A549 (cell line): Measurements from ENCODE around the gene RAP1GAP2. TPM values are rescaled to one million over a fixed set of nuclear protein-coding genes. Genes with fewer than 3 reads are reported as not detected.

Source experiments
- ATAC-seq, 2 experiments: fragments of 200-7000 bp in 1 of 2; fragments of >200 bp in 1 of 2; cut with Nextera tagmentation in 1 of 2; cut with Tn5 transposase in 1 of 2; 3 replicates each; pipeline versions ENCODE4 v1.8.0 to v1.9.1; 2018 to 2020; ENCODE audit warnings: mild to moderate bottlenecking in 1 of 2, moderate library complexity in 1 of 2
- CTCF ChIA-PET: fragments of 300-600 bp; sonication (Branson Sonifier 250); formaldehyde crosslinking; extraction: SDS; loops from one replicate; lab custom pipeline; 2021; ENCODE audit warnings: antibody characterized with exemption, inconsistent platforms; lab: Yijun Ruan, JAX
- POLR2A ChIA-PET: fragments of 350-600 bp; formaldehyde crosslinking; extraction: SDS; loops from one replicate; lab custom pipeline; 2021; ENCODE audit warnings: antibody characterized with exemption, inconsistent platforms; lab: Yijun Ruan, JAX
- DNase-seq, 2 experiments: peaks; one replicate each; pipeline versions ENCODE4 v3.0.0 to v3.0.0-alpha.2; 2011 to 2016; ENCODE audit warnings: low read depth in 1 of 2, low spot score in 1 of 2
- FAIRE-seq: peaks from 2 replicates; lab custom pipeline; 2011; peaks lifted over from hg19 to GRCh38; lab: Jason Lieb, UNC
- H3K27ac ChIP-seq, 2 experiments: fragments of >200 bp; sonication (Bioruptor Twin); formaldehyde crosslinking; 3 replicates each; pipeline ENCODE4 v1.5.1; 2016 to 2017
- H3K4me1 ChIP-seq: fragments of >200 bp; sonication (Bioruptor Twin); formaldehyde crosslinking; 3 replicates; pipeline ENCODE4 v1.6.1; 2016
- H3K4me2 ChIP-seq: fragments of >200 bp; sonication (Bioruptor Twin); formaldehyde crosslinking; 3 replicates; pipeline ENCODE4 v1.6.1; 2016
- H3K4me3 ChIP-seq: fragments of >200 bp; sonication (Bioruptor Twin); formaldehyde crosslinking; 3 replicates; pipeline ENCODE4 v1.5.1; 2016
- H3K9me3 ChIP-seq: fragments of >200 bp; sonication (Bioruptor Twin); formaldehyde crosslinking; 3 replicates; pipeline ENCODE4 v1.6.1; 2016
- BHLHE40 ChIP-seq: IDR thresholded peaks from 2 replicates; pipeline ENCODE4 v1.6.1; 2012; ENCODE audit warnings: low read depth, low read length, inconsistent platforms
- EHMT2 ChIP-seq: fragments of 200-600 bp; sonication (generic); IDR thresholded peaks from 2 replicates; pipeline ENCODE4 v1.6.1; 2016; ENCODE audit warnings: antibody characterized with exemption, low read depth, mild to moderate bottlenecking, moderate library complexity
- EP300 ChIP-seq, 2 experiments: fragments of >200 bp; sonication (Bioruptor Twin); formaldehyde crosslinking; IDR thresholded peaks; 2 replicates in 1 of 2; 3 replicates in 1 of 2; pipeline ENCODE4 v1.6.1; 2016 to 2017
- FOSB ChIP-seq: fragments of 250-450 bp; sonication (Bioruptor Pico); IDR thresholded peaks from 2 replicates; pipeline ENCODE4 v1.5.0; 2020; ENCODE audit warnings: mild to moderate bottlenecking, moderate library complexity
- FOSL2 ChIP-seq, 2 experiments: fragments of 450-650 bp in 1 of 2; fragments of >200 bp in 1 of 2; sonication (Bioruptor Twin) in 1 of 2; formaldehyde crosslinking; IDR thresholded peaks; 2 replicates each; pipeline versions ENCODE4 v1.5.0 to v1.6.1; 2016 to 2020; ENCODE audit warnings: mild to moderate bottlenecking in 1 of 2, moderate library complexity in 1 of 2
- GATA3 ChIP-seq: IDR thresholded peaks from 2 replicates; pipeline ENCODE4 v1.6.1; 2012; ENCODE audit warnings: borderline replicate concordance
- HEYL ChIP-seq: fragments of 250-450 bp; sonication (Bioruptor Pico); IDR thresholded peaks from 2 replicates; pipeline ENCODE4 v1.8.0; 2021; ENCODE audit warnings: mild to moderate bottlenecking, moderate library complexity
- JUN ChIP-seq, 2 experiments: fragments of >200 bp; sonication (Bioruptor Twin); formaldehyde crosslinking; IDR thresholded peaks; 2 replicates in 1 of 2; 3 replicates in 1 of 2; pipeline ENCODE4 v1.6.1; 2016 to 2017
- KDM1A ChIP-seq: fragments of 200-600 bp; sonication (generic); IDR thresholded peaks from 2 replicates; pipeline ENCODE4 v1.6.1; 2016; ENCODE audit warnings: low read depth, mild to moderate bottlenecking
- KDM5A ChIP-seq: fragments of 200-600 bp; sonication (generic); IDR thresholded peaks from 2 replicates; pipeline ENCODE4 v1.6.1; 2016; ENCODE audit warnings: antibody characterized with exemption, mild to moderate bottlenecking
- MAZ ChIP-seq: fragments of 150-350 bp; IDR thresholded peaks from 2 replicates; pipeline ENCODE4 v1.6.1; 2014; ENCODE audit warnings: antibody characterized with exemption, low read depth, low read length, borderline replicate concordance
- MYC ChIP-seq: IDR thresholded peaks from 2 replicates; pipeline ENCODE4 v1.6.1; 2012; ENCODE audit warnings: mild to moderate bottlenecking, inconsistent platforms, low read length, improper control_type of control experiment, borderline replicate concordance
- NR3C1 ChIP-seq: fragments of >200 bp; sonication (Bioruptor Twin); formaldehyde crosslinking; IDR thresholded peaks from 3 replicates; pipeline ENCODE4 v1.6.1; 2017
- PHF8 ChIP-seq: fragments of 200-600 bp; sonication (generic); IDR thresholded peaks from 2 replicates; pipeline ENCODE4 v1.6.1; 2016; ENCODE audit warnings: low read depth, mild to moderate bottlenecking, antibody characterized with exemption, moderate library complexity, borderline replicate concordance
- ZC3H11A ChIP-seq: fragments of 450-650 bp; IDR thresholded peaks from 2 replicates; pipeline ENCODE4 v1.6.1; 2014; ENCODE audit warnings: antibody characterized with exemption, mild to moderate bottlenecking
- WGBS: methylation state at CpG from one replicate; pipeline ENCODE4 v1.1.6; 2017; ENCODE audit errors: missing lambda C conversion rate; 5-methylcytosine and 5-hydroxymethylcytosine counted together
- polyA plus RNA-seq, 4 experiments: library from polyadenylated mRNA; depleted of rRNA in 3 of 4; stranded (reverse); fragments of >200 nt; fragmentation: RNase III in 1 of 4; extraction: RNeasy Plus Mini Kit Qiagen cat#74134 plus additional on column Dnase treatment in 1 of 4; gene quantifications; 2 replicates in 3 of 4; 3 replicates in 1 of 4; pipeline ENCODE4 v1.2.3, GENCODE V29; 2011 to 2017
- TF ChIP-seq, protein P1 (sequence below): fragments of 250-450 bp; sonication (Bioruptor Pico); IDR thresholded peaks from 2 replicates; pipeline ENCODE4 v1.5.0; 2020; ENCODE audit warnings: low read depth, mild to moderate bottlenecking, moderate library complexity
- TF ChIP-seq, protein P2 (sequence below): IDR thresholded peaks from 2 replicates; pipeline ENCODE4 v1.6.1; 2012
- TF ChIP-seq, protein P3 (sequence below): IDR thresholded peaks from 2 replicates; pipeline ENCODE4 v1.6.1; 2012; ENCODE audit warnings: low read depth, borderline replicate concordance
- TF ChIP-seq, protein P4 (sequence below): fragments of 200-600 bp; sonication (generic); IDR thresholded peaks from 2 replicates; pipeline ENCODE4 v1.6.1; 2016; ENCODE audit warnings: antibody characterized with exemption, mild to moderate bottlenecking, moderate library complexity
- TF ChIP-seq, protein P5 (sequence below): fragments of >200 bp; sonication (Bioruptor Twin); formaldehyde crosslinking; IDR thresholded peaks from 2 replicates; pipeline ENCODE4 v1.6.1; 2016
- TF ChIP-seq, protein P6 (sequence below): fragments of >200 bp; sonication (Bioruptor Twin); formaldehyde crosslinking; IDR thresholded peaks from 3 replicates; pipeline ENCODE4 v1.6.1; 2016
- TF ChIP-seq, protein P7 (sequence below): fragments of >200 bp; sonication (Bioruptor Twin); formaldehyde crosslinking; IDR thresholded peaks from 3 replicates; pipeline ENCODE4 v1.5.1; 2016
- TF ChIP-seq, protein P8 (sequence below): IDR thresholded peaks from 2 replicates; pipeline ENCODE4 v1.6.1; 2012

Gene RAP1GAP2
- polyA plus RNA-seq, 2 of the 4 experiments (the other 2 are of a cell fraction), result 8.3 to 20.8 TPM

DNA sequence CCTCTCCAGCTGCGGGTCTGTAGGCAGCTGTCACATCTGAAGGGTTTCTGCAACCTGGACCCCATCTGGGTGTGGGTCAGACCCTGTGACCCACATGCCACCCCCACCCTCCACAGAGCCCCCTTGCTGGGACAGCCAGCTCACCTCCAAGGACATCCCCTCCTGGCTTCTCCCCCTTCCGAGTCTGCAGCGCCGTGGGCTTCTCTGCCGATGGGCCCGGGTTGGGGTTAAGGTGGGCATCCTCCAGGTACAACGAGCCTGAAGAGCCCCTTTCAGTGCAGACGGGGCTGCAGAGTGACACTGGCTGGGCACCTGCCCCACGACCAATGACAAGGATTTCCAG lies 238.3 kb downstream of the RAP1GAP2 start:
- ATAC-seq (no peak), DNase-seq (no peak), FAIRE-seq (no peak)
- POLR2A ChIA-PET, result no interaction called here
- WGBS, result 94% methylated on average over 8 of the region's 9 CpGs
- Histone ChIP-seq H3K27ac (no peak overlapping the region), H3K4me3 (no peak overlapping the region), H3K4me2 (no peak overlapping the region), H3K4me1 (no peaks in the 10 kb centered on the region), H3K9me3 (no peaks in the 10 kb centered on the region)
- CTCF ChIA-PET, result interaction anchor here (0.7 to 4.1 kb wide), 7 partner anchors 13 to 613 kb away, joined by 3 to 18 read pairs (median 7); no protein-coding TSS in a partner anchor
- TF ChIP-seq, protein P1, sequence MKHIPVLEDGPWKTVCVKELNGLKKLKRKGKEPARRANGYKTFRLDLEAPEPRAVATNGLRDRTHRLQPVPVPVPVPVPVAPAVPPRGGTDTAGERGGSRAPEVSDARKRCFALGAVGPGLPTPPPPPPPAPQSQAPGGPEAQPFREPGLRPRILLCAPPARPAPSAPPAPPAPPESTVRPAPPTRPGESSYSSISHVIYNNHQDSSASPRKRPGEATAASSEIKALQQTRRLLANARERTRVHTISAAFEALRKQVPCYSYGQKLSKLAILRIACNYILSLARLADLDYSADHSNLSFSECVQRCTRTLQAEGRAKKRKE, result no peak
- TF ChIP-seq MYC, result no peak
- TF ChIP-seq, protein P2, sequence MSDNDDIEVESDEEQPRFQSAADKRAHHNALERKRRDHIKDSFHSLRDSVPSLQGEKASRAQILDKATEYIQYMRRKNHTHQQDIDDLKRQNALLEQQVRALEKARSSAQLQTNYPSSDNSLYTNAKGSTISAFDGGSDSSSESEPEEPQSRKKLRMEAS, result no peak
- TF ChIP-seq GATA3, result no peak
- TF ChIP-seq KDM1A, result no peak
- no peak for TF ChIP-seq FOSL2 (IDR thresholded peaks at IDR 0.05)
- TF ChIP-seq FOSL2 (CRISPR knock-in tag; IDR thresholded peaks at IDR 0.05), result no peak
- TF ChIP-seq, protein P3, sequence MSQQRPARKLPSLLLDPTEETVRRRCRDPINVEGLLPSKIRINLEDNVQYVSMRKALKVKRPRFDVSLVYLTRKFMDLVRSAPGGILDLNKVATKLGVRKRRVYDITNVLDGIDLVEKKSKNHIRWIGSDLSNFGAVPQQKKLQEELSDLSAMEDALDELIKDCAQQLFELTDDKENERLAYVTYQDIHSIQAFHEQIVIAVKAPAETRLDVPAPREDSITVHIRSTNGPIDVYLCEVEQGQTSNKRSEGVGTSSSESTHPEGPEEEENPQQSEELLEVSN, result no peak
- TF ChIP-seq, protein P4, sequence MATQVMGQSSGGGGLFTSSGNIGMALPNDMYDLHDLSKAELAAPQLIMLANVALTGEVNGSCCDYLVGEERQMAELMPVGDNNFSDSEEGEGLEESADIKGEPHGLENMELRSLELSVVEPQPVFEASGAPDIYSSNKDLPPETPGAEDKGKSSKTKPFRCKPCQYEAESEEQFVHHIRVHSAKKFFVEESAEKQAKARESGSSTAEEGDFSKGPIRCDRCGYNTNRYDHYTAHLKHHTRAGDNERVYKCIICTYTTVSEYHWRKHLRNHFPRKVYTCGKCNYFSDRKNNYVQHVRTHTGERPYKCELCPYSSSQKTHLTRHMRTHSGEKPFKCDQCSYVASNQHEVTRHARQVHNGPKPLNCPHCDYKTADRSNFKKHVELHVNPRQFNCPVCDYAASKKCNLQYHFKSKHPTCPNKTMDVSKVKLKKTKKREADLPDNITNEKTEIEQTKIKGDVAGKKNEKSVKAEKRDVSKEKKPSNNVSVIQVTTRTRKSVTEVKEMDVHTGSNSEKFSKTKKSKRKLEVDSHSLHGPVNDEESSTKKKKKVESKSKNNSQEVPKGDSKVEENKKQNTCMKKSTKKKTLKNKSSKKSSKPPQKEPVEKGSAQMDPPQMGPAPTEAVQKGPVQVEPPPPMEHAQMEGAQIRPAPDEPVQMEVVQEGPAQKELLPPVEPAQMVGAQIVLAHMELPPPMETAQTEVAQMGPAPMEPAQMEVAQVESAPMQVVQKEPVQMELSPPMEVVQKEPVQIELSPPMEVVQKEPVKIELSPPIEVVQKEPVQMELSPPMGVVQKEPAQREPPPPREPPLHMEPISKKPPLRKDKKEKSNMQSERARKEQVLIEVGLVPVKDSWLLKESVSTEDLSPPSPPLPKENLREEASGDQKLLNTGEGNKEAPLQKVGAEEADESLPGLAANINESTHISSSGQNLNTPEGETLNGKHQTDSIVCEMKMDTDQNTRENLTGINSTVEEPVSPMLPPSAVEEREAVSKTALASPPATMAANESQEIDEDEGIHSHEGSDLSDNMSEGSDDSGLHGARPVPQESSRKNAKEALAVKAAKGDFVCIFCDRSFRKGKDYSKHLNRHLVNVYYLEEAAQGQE, result no peak
- TF ChIP-seq, protein P5, sequence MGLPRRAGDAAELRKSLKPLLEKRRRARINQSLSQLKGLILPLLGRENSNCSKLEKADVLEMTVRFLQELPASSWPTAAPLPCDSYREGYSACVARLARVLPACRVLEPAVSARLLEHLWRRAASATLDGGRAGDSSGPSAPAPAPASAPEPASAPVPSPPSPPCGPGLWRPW, result no peak
- no peak for TF ChIP-seq FOSB (CRISPR knock-in tag)

DNA sequence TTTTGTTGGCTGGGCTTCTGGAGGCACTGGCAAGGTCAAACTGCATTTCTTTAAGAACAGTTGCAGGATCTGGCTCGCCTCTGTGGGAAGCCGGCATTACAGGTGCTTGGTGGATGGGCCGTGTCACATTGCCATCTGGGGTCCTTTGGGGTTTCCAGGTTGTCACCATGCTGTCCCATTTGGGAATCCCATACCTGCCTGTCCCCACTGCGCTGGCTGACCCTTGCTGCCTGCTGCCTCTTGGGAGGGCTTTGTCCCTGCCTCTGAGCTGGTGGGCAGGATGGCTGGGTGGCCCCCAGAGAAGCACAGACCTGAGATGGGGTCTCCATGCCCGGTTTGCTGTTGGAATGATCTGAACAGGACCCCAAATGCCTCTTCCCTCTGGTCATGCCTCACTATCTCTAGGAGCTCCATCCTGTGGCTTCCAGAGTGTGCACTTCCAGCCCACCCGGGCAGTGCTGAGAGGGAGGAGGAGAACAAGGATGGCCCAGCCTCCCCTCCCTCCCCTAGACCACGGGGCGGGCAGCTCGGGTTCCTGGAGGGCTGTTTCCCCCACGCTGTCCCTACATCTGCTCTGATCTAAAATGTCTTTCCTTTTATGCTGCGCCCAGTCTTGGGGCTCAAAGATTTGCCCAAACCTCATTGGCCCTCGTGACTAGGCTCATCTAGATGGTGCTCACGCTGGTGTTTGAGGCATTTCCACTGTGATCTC lies 239.2 kb downstream of the RAP1GAP2 start:
- WGBS, result 78% methylated on average over 13 of the region's 13 CpGs
- ChIA-PET CTCF (interaction anchor here (0.6 to 4.1 kb wide), 12 partner anchors 13 to 695 kb away, joined by 3 to 18 read pairs (median 4); no protein-coding TSS in a partner anchor), POLR2A (no interaction called here)
- no peak for DNase-seq
- Histone ChIP-seq H3K4me1 (no peaks in the 10 kb centered on the region), H3K27ac (no peak overlapping the region), H3K4me3 (no peak overlapping the region)
- FAIRE-seq, result no peak
- TF ChIP-seq, protein P6, sequence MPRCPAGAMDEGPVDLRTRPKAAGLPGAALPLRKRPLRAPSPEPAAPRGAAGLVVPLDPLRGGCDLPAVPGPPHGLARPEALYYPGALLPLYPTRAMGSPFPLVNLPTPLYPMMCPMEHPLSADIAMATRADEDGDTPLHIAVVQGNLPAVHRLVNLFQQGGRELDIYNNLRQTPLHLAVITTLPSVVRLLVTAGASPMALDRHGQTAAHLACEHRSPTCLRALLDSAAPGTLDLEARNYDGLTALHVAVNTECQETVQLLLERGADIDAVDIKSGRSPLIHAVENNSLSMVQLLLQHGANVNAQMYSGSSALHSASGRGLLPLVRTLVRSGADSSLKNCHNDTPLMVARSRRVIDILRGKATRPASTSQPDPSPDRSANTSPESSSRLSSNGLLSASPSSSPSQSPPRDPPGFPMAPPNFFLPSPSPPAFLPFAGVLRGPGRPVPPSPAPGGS, result no peak
- TF ChIP-seq KDM5A, result no peak
- no peak for TF ChIP-seq JUN (IDR thresholded peaks at IDR 0.05)
- no peak for TF ChIP-seq EP300 (IDR thresholded peaks at IDR 0.05)
- TF ChIP-seq, all 56 proteins: peak for 0
- H3K4me2 ChIP-seq, result no peak overlapping the region
- ATAC-seq, result no peak
- no peaks in the 10 kb centered on the region for H3K9me3 ChIP-seq

DNA sequence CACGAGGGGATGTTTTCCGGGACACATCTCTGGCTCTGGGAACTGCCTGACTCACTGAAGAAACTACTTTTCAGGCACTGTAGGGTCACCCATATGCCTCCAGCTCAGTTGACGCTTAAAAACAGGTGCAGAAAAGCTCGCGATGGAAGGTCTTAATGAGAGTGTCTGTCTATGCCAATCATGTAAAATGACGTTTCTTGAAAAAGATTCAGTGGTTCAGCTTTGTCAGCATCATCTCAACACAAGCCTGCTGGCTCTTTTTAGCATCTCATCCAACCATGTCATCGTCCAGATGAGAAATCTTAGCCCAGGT lies 239.7 kb downstream of the RAP1GAP2 start:
- Histone ChIP-seq H3K9me3 (no peaks in the 10 kb centered on the region), H3K4me2 (no peak overlapping the region), H3K4me1 (no peaks in the 10 kb centered on the region), H3K4me3 (no peak overlapping the region), H3K27ac (no peak overlapping the region)
- CTCF ChIA-PET, result interaction anchor here (1.1 to 4.1 kb wide), 7 partner anchors 13 to 695 kb away, joined by 3 to 18 read pairs (median 3); no protein-coding TSS in a partner anchor
- DNase-seq (no peak), ATAC-seq (no peak), FAIRE-seq (no peak)
- WGBS, result 79% methylated on average over 7 of the region's 7 CpGs
- POLR2A ChIA-PET, result no interaction called here
- TF ChIP-seq NR3C1 (no peak), HEYL (no peak), KDM1A (no peak), PHF8 (no peak), BHLHE40 (no peak), FOSL2 (IDR thresholded peaks at IDR 0.05) (no peak), FOSL2 (CRISPR knock-in tag; IDR thresholded peaks at IDR 0.05) (no peak), ZC3H11A (no peak), MAZ (no peak), GATA3 (no peak), EHMT2 (no peak)
- TF ChIP-seq, protein P7, sequence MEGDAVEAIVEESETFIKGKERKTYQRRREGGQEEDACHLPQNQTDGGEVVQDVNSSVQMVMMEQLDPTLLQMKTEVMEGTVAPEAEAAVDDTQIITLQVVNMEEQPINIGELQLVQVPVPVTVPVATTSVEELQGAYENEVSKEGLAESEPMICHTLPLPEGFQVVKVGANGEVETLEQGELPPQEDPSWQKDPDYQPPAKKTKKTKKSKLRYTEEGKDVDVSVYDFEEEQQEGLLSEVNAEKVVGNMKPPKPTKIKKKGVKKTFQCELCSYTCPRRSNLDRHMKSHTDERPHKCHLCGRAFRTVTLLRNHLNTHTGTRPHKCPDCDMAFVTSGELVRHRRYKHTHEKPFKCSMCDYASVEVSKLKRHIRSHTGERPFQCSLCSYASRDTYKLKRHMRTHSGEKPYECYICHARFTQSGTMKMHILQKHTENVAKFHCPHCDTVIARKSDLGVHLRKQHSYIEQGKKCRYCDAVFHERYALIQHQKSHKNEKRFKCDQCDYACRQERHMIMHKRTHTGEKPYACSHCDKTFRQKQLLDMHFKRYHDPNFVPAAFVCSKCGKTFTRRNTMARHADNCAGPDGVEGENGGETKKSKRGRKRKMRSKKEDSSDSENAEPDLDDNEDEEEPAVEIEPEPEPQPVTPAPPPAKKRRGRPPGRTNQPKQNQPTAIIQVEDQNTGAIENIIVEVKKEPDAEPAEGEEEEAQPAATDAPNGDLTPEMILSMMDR, result no peak
- TF ChIP-seq, protein P8, sequence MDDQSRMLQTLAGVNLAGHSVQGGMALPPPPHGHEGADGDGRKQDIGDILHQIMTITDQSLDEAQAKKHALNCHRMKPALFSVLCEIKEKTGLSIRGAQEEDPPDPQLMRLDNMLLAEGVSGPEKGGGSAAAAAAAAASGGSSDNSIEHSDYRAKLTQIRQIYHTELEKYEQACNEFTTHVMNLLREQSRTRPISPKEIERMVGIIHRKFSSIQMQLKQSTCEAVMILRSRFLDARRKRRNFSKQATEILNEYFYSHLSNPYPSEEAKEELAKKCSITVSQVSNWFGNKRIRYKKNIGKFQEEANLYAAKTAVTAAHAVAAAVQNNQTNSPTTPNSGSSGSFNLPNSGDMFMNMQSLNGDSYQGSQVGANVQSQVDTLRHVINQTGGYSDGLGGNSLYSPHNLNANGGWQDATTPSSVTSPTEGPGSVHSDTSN, result no peak
